Measurements from ENCODE around the gene ZMIZ1.

The ZMIZ1 gene

DNA sequence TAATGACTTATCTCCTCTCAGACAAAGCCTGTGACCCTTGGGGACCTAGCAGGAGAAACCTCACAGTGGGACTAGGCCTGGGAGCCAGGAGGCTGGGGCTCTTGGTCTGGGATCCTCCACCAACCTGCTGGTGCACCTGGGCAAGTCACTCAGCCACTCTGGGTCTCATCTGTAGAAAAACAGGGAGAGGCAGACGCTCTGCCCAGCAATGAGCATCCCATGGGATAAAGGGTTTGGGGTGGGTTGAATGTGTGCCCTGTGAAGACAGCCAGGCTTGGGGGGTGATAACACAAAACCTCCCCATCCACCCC lies 81.6 kb downstream of the ZMIZ1 start:
- DNase-seq (ENCODE audit: low read depth), result no peak

DNA sequence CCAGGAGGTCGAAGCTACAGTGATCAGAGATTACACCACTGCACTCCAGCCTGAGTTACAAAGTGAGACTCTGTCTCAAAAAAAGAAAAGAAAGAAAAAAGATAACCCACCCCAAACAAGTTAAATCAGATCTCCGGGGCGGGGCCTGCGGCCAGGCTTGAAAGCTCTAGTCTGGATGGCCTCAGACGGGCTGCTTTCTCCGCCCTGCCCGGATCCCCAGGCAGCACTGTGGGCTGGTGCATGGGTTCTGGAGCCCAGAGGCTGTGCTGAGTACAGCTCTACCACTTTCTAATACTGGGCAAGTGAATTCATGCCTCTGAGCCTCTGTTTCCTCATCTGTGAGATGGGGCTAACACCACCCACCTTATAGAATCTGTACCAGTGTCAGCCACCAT lies 83.7 kb downstream of the ZMIZ1 start:
- DNase-seq (ENCODE audit: low read depth), result no peak

DNA sequence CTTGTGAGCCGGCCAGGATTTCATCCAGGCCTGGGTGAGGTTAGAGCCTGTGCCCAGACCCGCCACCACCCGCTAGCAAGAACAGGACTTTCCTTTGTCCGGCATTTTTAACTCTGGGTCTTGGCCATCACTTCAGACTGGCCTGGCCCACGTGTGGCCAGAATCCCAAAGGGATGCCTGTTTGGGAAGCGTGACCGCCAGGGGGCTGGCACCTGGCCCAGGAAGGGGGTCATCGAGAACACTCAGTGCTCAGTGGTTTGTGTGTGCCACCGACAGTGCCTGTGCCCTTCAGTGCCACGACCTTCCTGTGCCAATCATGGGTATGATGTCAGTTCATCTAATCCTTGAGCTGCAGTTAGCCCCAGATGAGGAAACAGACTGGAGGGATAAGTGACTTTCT lies 85.0 kb downstream of the ZMIZ1 start:
- DNase-seq (ENCODE audit: low read depth), result no peak

- DNase-seq (ENCODE audit: low read depth), result no peak
Measured at GRCh38 chr10:79155301-79156081, 86.7 kb downstream of the ZMIZ1 start.

GRCh38 chr10:79156334-79157274 lies 87.8 kb downstream of the ZMIZ1 start:
- no peak for DNase-seq (ENCODE audit: low read depth)

GRCh38 chr10:79158004-79158340 lies 89.2 kb downstream of the ZMIZ1 start:
- DNase-seq (ENCODE audit: low read depth), result no peak

- no peak for DNase-seq (ENCODE audit: low read depth)
Measured at GRCh38 chr10:79158402-79159097, 89.8 kb downstream of the ZMIZ1 start.

DNA sequence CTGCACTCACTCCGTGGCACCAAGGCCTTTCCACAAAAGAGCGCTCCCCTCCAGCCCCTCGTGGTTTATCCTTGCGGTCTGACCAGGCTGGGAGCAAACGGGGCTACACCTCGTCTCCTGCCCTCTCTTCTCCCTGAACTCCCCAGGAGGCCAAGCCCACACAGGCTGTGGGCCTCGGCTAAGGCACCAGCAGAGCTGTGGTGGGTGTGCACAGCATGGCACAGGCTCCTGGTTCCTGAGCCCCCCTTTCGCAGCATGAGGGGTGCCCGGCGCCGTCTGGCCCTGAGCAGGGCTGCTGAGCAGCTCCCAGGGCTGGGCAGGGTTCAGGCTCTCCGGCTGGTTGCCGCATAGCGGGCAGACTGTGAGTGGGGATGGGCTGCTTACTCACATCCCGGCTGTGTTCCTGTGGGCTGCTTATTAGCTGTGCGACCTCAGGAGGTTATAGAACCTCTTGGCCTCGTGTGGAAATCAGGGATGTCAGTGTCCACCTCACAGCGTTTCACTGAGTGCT lies 90.4 kb downstream of the ZMIZ1 start:
- DNase-seq (ENCODE audit: low read depth), result no peak

DNA sequence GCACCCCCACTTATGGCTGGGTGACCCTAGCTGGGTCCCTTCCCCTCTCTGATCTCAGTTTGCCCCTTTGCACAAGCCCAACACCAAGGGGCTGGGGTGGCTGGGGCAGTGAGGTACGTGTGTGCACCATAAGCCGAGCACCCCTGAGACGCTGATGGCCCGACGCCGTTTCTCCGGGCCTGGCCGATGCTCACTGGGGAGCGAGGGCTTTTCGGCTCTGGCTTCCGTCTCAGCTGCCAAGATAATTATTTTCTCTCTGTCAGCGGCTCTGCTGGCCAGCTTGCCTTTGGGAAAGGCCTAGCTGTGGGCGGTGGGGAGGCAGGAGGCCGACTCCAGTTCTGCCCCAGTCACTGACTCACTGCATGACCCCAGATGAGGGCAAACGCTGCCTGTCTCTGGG lies 91.0 kb downstream of the ZMIZ1 start:
- DNase-seq (ENCODE audit: low read depth), result no peak

DNA sequence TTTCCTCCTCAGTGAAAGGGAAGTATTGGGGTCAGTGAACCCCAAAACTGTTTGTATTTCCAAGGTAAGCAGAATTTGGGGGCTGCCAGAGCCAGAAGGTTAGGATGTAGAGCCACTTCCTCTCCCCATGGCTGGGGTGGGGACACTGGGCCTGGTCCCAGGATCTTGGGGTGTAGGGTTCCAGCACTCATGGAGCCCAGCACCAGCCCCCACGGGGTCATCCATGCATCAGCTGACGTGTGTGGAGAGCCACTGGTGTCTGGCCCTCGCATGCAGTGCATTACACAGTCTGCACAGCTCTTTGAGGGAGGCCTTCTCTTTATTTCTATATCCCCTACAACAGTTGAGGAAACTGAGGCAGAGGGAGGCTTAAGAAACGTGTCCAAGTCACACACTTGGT lies 91.4 kb downstream of the ZMIZ1 start:
- DNase-seq (ENCODE audit: low read depth), result no peak

DNA sequence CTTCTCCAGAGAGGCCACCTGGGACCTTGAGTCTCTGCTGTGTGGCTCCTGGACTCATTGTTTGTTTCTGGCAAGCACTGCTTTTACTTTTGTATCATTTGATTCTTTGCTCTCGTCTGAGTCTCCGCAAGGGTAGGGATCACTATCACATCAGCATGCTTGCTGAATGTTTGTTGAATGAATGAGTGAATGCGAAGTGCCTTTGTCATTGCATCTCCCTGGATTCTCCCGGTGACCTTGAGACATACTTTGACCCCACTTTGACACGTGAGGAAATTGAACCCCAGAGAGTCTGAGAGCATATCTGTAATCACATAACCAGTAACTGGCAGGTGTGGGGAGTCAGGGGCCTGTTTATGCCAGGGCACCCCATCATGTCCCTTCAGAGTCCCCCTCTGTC lies 92.8 kb downstream of the ZMIZ1 start:
- DNase-seq (ENCODE audit: low read depth), result no peak

DNA sequence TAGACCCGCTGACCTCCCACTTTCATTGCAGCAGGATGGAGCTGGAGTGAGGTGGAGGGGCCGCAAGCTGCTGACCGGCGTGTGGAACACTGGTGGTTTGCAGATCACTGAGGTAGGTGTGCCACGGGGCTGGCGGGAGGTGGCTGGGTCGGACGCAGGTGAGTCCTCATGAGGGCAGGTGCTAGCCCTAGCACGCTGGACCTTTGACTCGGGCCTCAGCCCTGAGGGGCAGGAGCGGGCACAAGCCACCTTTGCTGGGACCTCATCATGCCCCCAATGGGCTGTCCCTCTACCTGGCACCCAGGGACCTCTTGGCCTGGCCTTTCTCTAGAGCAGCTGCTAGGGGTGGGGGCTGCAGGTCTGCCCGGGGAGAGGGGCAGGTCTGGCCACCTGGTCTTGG lies 93.3 kb downstream of the ZMIZ1 start:
- no peak for DNase-seq (ENCODE audit: low read depth)

DNA sequence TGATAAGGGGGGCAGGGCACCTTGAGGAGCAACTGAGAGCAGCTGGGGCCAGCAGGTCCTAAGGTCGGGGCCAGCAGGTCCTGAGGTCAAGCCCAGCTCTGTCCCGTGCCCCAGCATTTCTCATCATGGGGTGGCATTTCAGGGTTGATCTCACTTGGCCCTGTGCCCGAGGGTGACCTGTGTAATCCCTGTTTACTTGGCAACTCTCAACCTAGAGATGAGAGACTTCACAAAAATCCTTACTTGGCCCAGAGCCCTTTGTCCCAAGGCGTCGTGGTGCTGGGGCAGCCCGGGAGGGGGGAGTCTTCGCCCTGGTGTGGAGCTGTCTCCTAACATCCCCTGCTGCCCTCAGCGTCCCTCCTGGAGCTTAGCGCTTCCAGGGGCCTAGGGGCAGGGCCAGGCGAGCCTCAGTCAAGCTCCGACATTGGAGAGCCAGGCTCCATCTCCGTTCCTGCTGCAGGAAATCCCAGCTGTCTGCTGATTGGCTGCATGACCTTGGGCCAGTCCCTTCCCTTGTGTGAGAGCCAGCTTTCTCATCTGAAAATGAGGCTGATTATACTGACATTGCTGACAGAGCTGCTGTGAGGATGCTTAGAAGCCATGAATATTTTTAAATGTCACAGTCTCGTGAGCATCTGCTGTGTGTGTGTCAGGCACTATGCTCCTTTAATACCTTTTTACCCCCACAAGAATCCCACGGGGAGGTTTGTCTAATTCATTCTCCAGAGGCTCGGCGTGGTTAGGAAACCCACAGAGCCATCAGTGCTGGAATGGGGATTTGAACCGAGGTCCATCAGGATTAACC lies 94.3 kb downstream of the ZMIZ1 start:
- no peak for DNase-seq (ENCODE audit: low read depth)

GRCh38 chr10:79163666-79163975 lies 94.9 kb downstream of the ZMIZ1 start:
- DNase-seq (ENCODE audit: low read depth), result no peak

DNA sequence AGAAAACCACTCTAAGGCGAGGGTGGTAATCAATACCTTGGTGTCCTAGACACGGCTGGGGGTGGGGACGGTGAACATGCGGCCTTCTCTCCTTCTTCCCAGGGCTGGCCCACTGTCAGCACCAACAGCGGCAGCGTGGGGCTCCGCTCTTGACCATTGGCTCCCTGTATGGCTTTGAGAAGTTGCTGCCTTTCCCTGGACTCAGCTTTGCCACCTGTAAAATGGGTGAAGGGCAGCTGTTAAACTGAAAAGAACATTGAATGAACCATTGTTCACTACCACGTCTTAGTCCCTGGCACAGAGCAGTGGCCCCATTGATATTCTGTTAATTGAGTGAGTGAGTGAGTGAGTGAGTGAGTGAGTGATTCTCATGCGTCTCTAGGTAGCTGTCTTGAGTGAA lies 95.3 kb downstream of the ZMIZ1 start:
- DNase-seq (ENCODE audit: low read depth), result no peak

DNA sequence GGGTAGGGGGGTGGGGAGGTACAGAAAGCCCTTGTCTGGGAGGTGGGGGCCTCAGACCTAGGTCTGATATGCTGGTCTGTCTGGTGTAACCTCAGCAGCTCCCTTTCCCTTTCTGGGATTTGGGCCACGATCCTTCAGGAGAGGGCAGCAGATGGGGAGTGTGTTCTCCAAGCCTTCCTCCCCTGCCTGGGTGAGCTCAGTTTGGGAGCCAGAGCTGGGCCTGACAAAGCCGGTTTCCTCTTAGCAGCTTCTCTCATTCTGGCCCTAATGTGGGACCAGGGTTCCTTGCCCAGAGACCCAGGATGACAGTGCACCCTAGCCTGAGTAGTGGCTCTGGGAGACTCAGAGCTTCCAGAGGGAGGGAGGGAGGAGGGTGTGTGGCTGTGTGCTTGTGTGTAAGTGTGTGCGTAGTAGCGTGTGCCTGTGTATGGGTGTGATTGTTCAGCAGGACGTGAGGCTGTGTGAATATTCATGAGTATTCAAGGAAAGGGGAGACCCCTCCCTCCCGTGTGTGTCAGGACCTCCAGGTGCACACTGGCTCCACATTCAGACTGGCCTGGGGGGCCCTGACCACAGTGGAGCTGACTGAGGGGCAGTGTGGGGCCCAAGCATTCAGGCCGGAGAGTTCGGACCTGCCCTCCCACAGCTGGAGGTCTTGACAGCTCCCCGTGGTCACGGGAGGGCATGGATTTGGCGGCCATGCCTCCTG lies 96.5 kb downstream of the ZMIZ1 start:
- no peak for DNase-seq (ENCODE audit: low read depth)

DNA sequence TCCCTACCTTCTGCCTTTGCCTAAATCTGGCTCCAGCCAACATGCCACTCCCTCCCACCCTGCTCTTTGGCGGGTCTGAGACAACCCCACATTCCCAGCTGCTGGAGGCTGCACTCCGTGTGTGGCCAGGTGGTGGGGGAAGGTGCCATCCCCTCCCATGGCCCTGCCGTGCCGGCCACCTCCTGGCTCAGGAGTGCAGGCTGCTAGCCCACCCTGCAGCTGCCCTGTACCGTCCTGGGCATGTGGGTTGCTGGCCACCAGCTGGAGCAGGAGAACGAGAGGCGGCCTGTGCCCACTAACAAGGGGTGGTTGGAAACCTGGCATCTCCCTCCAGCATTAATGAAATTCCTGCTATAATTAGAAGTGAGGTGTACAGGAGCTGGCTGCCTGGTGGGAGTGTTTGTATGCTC lies 97.6 kb downstream of the ZMIZ1 start:
- DNase-seq (ENCODE audit: low read depth), result no peak

DNA sequence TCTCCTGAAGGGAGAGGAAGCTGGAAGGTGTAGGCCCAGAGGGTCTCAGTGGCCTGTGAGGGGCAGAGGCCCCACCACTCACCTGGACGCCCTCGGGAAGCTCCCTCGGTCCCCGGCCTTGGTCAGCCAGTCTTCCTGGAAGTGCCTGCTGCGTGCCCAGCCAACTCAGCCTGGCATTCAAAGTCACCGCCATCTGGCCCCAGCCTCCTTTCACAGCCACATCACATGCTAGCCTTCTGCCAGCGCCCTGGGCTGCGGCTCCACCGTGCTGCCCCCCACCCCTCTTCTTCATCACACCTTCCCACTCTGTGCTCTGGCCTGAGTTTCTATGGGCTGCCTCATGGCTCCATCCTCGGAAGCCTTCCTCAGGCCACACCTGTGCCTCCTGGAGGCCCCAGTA lies 98.0 kb downstream of the ZMIZ1 start:
- DNase-seq (ENCODE audit: low read depth), result no peak

- no peak for DNase-seq (ENCODE audit: low read depth)
Measured at GRCh38 chr10:79167537-79167936, 98.8 kb downstream of the ZMIZ1 start.

- DNase-seq (ENCODE audit: low read depth), result no peak
Measured at GRCh38 chr10:79168210-79168609, 99.4 kb downstream of the ZMIZ1 start.

DNA sequence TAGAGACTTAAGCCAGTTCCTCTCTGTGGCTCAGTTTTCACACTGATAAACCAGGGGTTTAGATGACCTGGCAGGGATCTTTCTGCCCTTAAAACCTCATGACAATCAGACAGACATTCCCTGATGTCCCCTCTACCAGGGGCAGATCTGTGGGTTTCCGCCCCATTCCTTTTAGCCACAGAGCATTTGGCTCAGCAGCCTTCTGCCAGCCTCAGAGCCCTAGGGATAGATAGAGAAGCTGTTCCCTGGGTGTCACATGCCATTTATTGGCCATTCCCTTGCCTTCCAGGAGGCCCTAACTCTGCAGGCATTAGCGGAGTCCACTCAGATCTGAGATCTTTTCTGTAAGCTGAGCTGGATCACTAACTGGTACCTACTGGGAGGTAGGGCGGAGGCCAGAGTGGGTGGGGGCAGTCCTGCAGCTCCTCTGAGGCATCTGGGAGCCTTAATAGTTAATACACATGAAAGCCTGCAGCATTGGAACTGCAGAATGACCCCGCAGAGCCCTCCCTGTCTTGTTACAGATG lies 101.5 kb downstream of the ZMIZ1 start:
- DNase-seq (ENCODE audit: low read depth), result no peak
